H9 (cell line): Measurements from ENCODE around the gene GAL3ST1. TPM values are rescaled to one million over a fixed set of nuclear protein-coding genes. Genes with fewer than 3 reads are reported as not detected.

ENCODE experiments used
- DNase-seq: peaks from one replicate; pipeline ENCODE4 v3.0.0-alpha.2; 2017
- H2AFZ ChIP-seq: one replicate; pipeline ENCODE4 v1.6.1; 2013; ENCODE audit warnings: mild to moderate bottlenecking, low read length, control low read depth, moderate library complexity
- H2AK5ac ChIP-seq: 2 replicates; pipeline ENCODE4 v1.6.1; 2013; ENCODE audit warnings: low read length, control low read depth, mixed read lengths; ENCODE audit not compliant: insufficient read length
- H2BK120ac ChIP-seq: one replicate; pipeline ENCODE4 v1.6.1; 2013; ENCODE audit warnings: low read depth, mild to moderate bottlenecking, low read length, control low read depth, inconsistent platforms; ENCODE audit not compliant: poor library complexity, severe bottlenecking
- H2BK12ac ChIP-seq: 2 replicates; pipeline ENCODE4 v1.6.1; 2013; ENCODE audit warnings: low read length, control low read depth, mixed read lengths, low read depth; ENCODE audit not compliant: insufficient read length
- H2BK15ac ChIP-seq: 2 replicates; pipeline ENCODE4 v1.6.1; 2013; ENCODE audit warnings: low read depth, low read length, control low read depth
- H2BK20ac ChIP-seq: one replicate; pipeline ENCODE4 v1.6.1; 2013; ENCODE audit warnings: low read depth, mild to moderate bottlenecking, low read length, control low read depth, inconsistent platforms; ENCODE audit not compliant: poor library complexity, severe bottlenecking
- H2BK5ac ChIP-seq: 2 replicates; pipeline ENCODE4 v1.6.1; 2013; ENCODE audit warnings: low read length, control low read depth, mixed read lengths; ENCODE audit not compliant: insufficient read length
- H3K14ac ChIP-seq: 2 replicates; pipeline ENCODE4 v1.6.1; 2013; ENCODE audit warnings: low read length, control low read depth; ENCODE audit not compliant: insufficient read depth
- H3K18ac ChIP-seq: 2 replicates; pipeline ENCODE4 v1.6.1; 2013; ENCODE audit warnings: low read depth, mild to moderate bottlenecking, mixed read lengths, low read length, control low read depth; ENCODE audit not compliant: insufficient read length
- H3K23ac ChIP-seq: 2 replicates; pipeline ENCODE4 v1.6.1; 2013; ENCODE audit warnings: low read length, control low read depth, mixed read lengths, low read depth; ENCODE audit not compliant: insufficient read length
- H3K23me2 ChIP-seq: 2 replicates; pipeline ENCODE4 v1.6.1; 2013; ENCODE audit warnings: low read depth, mild to moderate bottlenecking, mixed read lengths, low read length, control low read depth; ENCODE audit not compliant: insufficient read length, poor library complexity, severe bottlenecking
- H3K27ac ChIP-seq: 2 replicates; pipeline ENCODE4 v1.5.1; 2013; ENCODE audit warnings: low read length, control low read depth, mixed read lengths, low read depth; ENCODE audit not compliant: insufficient read length
- H3K27me3 ChIP-seq: 2 replicates; pipeline ENCODE4 v1.6.1; 2013; ENCODE audit warnings: low read length, control low read depth, inconsistent platforms; ENCODE audit not compliant: insufficient read depth
- H3K4ac ChIP-seq: 2 replicates; pipeline ENCODE4 v1.6.1; 2013; ENCODE audit warnings: low read depth, mild to moderate bottlenecking, control low read depth, inconsistent platforms, low read length, moderate library complexity
- H3K4me1 ChIP-seq: 2 replicates; pipeline ENCODE4 v1.6.1; 2013; ENCODE audit warnings: low read length, control low read depth, inconsistent platforms; ENCODE audit not compliant: insufficient read depth
- H3K4me2 ChIP-seq: 2 replicates; pipeline ENCODE4 v1.6.1; 2013; ENCODE audit warnings: low read length, control low read depth, mixed read lengths; ENCODE audit not compliant: insufficient read length, insufficient read depth
- H3K56ac ChIP-seq: 2 replicates; pipeline ENCODE4 v1.6.1; 2013; ENCODE audit warnings: low read depth, mild to moderate bottlenecking, mixed read lengths, low read length, control low read depth; ENCODE audit not compliant: insufficient read length
- H3K79me1 ChIP-seq: 2 replicates; pipeline ENCODE4 v1.6.1; 2013; ENCODE audit warnings: low read depth, mild to moderate bottlenecking, moderate library complexity, low read length, control low read depth, inconsistent platforms; ENCODE audit not compliant: insufficient read depth, poor library complexity, severe bottlenecking
- H3K79me2 ChIP-seq: 2 replicates; pipeline ENCODE4 v1.6.1; 2013; ENCODE audit warnings: low read length, control low read depth, inconsistent platforms; ENCODE audit not compliant: insufficient read depth
- H3K9ac ChIP-seq: 2 replicates; pipeline ENCODE4 v1.6.1; 2013; ENCODE audit warnings: low read length, control low read depth, mixed read lengths; ENCODE audit not compliant: insufficient read length; ENCODE audit errors: extremely low read depth
- H3K9me3 ChIP-seq: one replicate; pipeline ENCODE4 v1.6.1; 2013; ENCODE audit warnings: low read depth, low read length, inconsistent platforms; ENCODE audit not compliant: control insufficient read depth
- H3T11ph ChIP-seq: one replicate; pipeline ENCODE4 v1.6.1; 2013; ENCODE audit warnings: mild to moderate bottlenecking, low read length, control low read depth, inconsistent platforms
- H4K20me1 ChIP-seq: one replicate; pipeline ENCODE4 v1.6.1; 2013; ENCODE audit not compliant: control insufficient read depth, insufficient read length, insufficient read depth
- H4K5ac ChIP-seq: 2 replicates; pipeline ENCODE4 v1.6.1; 2013; ENCODE audit warnings: low read depth, mild to moderate bottlenecking, mixed read lengths, low read length, control low read depth; ENCODE audit not compliant: insufficient read length
- H4K8ac ChIP-seq: replicated peaks from 2 replicates; pipeline ENCODE4 v1.6.1; 2013; ENCODE audit warnings: low read length, control low read depth, mixed read lengths, low read depth; ENCODE audit not compliant: insufficient read length
- H4K91ac ChIP-seq: 2 replicates; pipeline ENCODE4 v1.6.1; 2013; ENCODE audit warnings: low read depth, mild to moderate bottlenecking, moderate library complexity, mixed read lengths, low read length, control low read depth; ENCODE audit not compliant: insufficient read length
- H3K27ac Mint-ChIP-seq, 3 experiments: 2 replicates in 2 of 3; 3 replicates in 1 of 3; pipeline ENCODE4 v1.8.0; 2020 to 2021; ENCODE audit warnings: mixed read lengths in 3 of 3, mild to moderate bottlenecking in 1 of 3, moderate library complexity in 1 of 3
- H3K27me3 Mint-ChIP-seq: 2 replicates; pipeline ENCODE4 v1.8.0; 2021; ENCODE audit warnings: low read depth, mild to moderate bottlenecking, moderate library complexity, mixed read lengths
- H3K36me3 Mint-ChIP-seq, 3 experiments: 2 replicates in 2 of 3; 3 replicates in 1 of 3; pipeline ENCODE4 v1.8.0; 2020 to 2021; ENCODE audit warnings: low read depth in 3 of 3, mixed read lengths in 3 of 3; ENCODE audit not compliant: insufficient read depth in 1 of 3
- H3K4me1 Mint-ChIP-seq, 2 experiments: 2 replicates each; pipeline ENCODE4 v1.8.0; 2020; ENCODE audit warnings: mixed read lengths in 2 of 2
- H3K4me3 Mint-ChIP-seq, 2 experiments: 2 replicates in 1 of 2; 3 replicates in 1 of 2; pipeline ENCODE4 v1.8.0; 2020 to 2021; ENCODE audit warnings: mild to moderate bottlenecking in 2 of 2, mixed read lengths in 2 of 2, moderate library complexity in 1 of 2
- H3K9me3 Mint-ChIP-seq, 2 experiments: 2 replicates in 1 of 2; 3 replicates in 1 of 2; pipeline ENCODE4 v1.8.0; 2020; ENCODE audit warnings: mild to moderate bottlenecking in 2 of 2, mixed read lengths in 2 of 2, moderate library complexity in 1 of 2
- CTCF ChIP-seq: fragments of 200-600 bp; sonication (generic); conservative IDR thresholded peaks from 3 replicates; pipeline ENCODE4 v1.8.0; 2021; ENCODE audit warnings: antibody characterized with exemption, mild to moderate bottlenecking
- WGBS: extraction: QIAGEN DNeasy Blood & Tissue Kit; methylation state at CpG from one replicate; pipeline ENCODE4 v1.1.7; 2013; ENCODE audit warnings: missing lambda C conversion rate, low lambda C conversion rate, mixed read lengths; ENCODE audit not compliant: insufficient read length; ENCODE audit errors: extremely low coverage; 5-methylcytosine and 5-hydroxymethylcytosine counted together
- total RNA-seq: library from RNA; stranded (reverse); gene quantifications from 2 replicates; pipeline ENCODE4 v1.2.1, GENCODE V29; 2021

The GAL3ST1 gene
- total RNA-seq, 1 experiment from 2014 or later, result 5.1 TPM

- Histone ChIP-seq H3K23me2 (no peaks in the 10 kb centered on the region), H3K4ac (no peak overlapping the region), H3K23ac (no peak overlapping the region), H2BK15ac (no peak overlapping the region), H3K14ac (no peak overlapping the region), H4K20me1 (no peaks in the 10 kb centered on the region), H2AK5ac (no peak overlapping the region), H3K4me2 (no peak overlapping the region), H2BK120ac (no peak overlapping the region), H2BK5ac (no peak overlapping the region), H4K5ac (no peak overlapping the region), H3T11ph (no peak overlapping the region), H2BK20ac (no peak overlapping the region), H3K9me3 (no peaks in the 10 kb centered on the region), H3K18ac (no peak overlapping the region), H3K79me1 (no peaks in the 10 kb centered on the region), H3K9ac (no peak overlapping the region), H2BK12ac (no peak overlapping the region), H4K8ac (no peak overlapping the region), H3K56ac (no peak overlapping the region), H3K4me1 (no peaks in the 10 kb centered on the region), H3K79me2 (no peaks in the 10 kb centered on the region), H3K27ac (no peak overlapping the region), H2AFZ (no peak overlapping the region), H3K27me3 (no peaks in the 10 kb centered on the region), H4K91ac (no peak overlapping the region)
- no peak for TF ChIP-seq CTCF
- Mint-ChIP-seq H3K27me3 (peaks cover 5% of the 10 kb centered on the region), H3K4me3 (no peak overlapping the region), H3K36me3 (no peaks in the 10 kb centered on the region), H3K4me1 (no peaks in the 10 kb centered on the region), H3K9me3 (no peaks in the 10 kb centered on the region), H3K27ac (no peak overlapping the region)
- WGBS, result no CpG with 5 or more reads among the region's 4 CpGs
- no peak for DNase-seq
Measured at GRCh38 chr22:30526656-30527055, 47.8 kb downstream of the GAL3ST1 start.
